ENCODE data around the gene SUSD6.
"Not testable (repeated sequence)": the region's sequence is repeated elsewhere in the genome, so short reads cannot be mapped to it uniquely, and the experiment has no call there.

Gene SUSD6

DNA sequence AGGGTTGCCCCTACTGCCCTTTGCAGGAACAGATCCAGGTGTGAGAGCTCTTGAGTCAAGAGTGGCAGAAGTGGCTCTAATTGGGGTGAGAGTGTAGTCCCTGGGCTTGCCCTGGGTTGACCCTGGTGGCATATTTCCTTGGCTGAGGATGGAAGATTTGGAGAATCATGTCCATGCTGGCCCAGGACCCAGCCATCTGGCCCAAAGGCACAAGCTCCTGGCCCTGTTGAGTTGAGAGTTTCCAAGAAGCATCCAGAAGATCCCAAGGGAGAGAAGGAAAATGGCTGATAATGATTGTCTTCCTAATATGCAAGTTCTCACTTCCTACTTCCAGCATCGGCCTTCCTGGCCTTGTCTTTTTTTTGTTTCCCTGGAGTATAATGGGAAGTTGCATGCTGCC is 100.1 kb downstream of the SUSD6 start:
- DNase-seq (ENCODE audit: low read depth in 4 of 4, low spot score in 1 of 4), result no peak

DNA sequence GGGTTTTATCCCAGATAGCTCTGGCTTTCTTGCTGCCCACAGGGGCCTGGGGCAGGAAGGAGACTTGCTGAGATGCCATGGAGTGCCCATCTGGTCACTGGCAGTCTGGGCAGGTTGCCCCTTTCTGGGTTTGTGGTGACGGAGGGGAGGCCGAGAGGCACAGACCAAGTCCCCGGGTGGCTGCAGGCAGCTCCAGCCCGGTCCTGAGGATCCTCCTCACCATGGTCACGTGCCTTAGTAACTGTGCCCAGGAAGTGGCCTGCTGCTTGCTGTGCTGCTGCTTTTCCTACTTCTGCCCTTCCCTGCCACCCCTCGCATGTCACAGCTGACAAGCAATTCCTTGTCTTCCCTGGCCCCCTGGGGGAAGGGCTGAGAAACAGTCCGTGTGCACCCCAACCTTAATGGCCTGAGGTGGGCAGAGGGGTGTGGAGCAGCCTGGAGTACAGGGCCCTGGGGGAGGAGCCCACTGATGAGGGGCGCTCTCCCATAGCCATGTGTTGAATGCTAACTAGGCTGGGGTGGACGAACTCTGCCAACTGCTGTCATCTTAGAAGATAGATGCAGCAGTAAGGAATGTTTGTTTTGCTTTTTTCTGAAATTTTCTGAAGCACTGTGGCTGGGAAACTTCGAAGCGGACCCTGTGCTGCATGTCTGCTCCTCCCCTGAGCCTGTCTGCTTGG is 100.6 kb downstream of the SUSD6 start:
- DNase-seq (ENCODE audit: low read depth in 4 of 4, low spot score in 1 of 4), result no peak

DNA sequence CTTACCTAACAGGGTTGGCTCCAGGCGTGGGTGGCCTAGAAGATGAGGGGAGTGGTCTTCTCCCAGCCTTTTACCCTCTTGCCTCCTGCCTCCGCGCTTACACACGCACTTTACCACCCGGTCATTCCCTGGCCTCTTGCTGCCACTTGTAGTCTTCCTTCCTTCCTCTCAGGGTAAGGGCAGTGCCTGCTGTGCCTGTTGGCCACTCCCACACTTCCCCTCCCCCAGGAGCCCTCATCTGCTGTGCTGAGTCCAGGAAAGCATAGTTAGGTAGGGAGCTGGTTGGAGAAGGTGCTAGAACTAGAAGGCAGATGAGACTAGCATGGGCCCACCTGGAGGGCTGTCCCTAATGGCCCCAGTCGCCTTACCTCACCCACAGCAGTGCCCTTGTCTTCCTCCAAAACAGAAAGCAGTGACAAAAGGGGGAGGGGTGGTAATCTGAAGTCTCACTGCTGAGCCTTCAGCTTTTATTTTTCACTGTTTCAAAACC is 101.2 kb downstream of the SUSD6 start:
- DNase-seq (ENCODE audit: low read depth in 4 of 4, low spot score in 1 of 4), result no peak

DNA sequence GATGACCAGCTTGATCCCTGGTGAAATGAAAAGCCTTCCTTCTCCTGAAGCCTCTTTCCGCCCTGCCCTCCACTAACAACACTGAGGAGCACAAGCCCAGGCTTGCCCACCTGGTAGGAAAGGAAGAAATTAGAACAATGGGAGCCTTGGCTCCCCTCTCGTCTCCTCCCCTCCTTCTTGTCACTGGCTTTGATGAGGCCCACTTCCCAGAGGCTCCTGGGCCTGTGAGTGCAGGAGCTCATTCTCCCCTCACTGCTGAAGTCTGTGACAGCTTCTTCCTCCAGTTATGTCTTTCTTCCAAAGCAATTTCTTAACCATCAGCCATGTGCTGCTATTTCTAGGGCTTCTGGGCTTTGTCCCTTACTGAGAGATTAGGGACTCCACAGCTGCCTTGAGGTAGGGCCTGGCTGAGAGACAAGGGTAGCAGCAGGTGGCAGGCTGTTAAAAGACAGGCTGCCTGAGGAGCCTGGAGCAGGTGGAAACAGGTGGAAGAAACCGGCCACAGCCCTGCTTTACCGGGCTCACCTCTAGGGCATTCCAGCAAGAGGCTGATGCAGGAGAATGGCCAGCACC is 101.9 kb downstream of the SUSD6 start:
- no peak for DNase-seq (ENCODE audit: low read depth in 4 of 4, low spot score in 1 of 4)

DNA sequence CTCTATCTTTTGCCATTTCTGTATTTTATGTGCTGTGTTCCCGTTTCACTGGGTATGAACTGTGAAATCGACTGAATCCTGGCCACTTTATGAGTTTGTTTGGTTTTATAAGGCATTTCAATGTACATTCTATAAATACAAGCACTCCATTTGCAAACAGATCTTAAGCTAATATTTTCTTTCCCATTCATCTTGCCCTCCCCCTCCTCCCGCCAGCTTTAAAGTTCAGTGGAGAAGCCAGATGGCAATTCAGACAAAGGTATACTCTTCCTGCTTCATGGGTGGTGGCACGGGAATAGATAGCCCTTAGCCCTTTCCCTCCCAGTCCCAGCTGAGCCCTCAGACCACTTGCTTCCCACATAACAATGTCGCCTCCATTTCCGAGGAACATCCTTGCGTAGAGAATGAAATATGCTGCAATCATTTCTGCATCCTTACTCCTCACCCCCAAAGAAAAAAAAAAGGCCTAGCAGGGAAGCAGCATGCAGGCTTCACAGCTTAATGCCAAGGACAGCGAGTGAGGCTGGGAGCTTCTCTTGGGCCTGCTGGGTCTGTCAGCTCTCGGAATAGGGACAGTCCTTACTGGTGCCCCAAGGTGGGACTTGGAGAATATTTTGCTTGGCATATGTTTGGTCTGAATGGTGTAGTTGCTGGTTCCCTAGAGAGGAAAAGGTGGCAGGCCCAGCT is 102.7 kb downstream of the SUSD6 start:
- DNase-seq (ENCODE audit: low read depth in 4 of 4, low spot score in 1 of 4), result no peak

DNA sequence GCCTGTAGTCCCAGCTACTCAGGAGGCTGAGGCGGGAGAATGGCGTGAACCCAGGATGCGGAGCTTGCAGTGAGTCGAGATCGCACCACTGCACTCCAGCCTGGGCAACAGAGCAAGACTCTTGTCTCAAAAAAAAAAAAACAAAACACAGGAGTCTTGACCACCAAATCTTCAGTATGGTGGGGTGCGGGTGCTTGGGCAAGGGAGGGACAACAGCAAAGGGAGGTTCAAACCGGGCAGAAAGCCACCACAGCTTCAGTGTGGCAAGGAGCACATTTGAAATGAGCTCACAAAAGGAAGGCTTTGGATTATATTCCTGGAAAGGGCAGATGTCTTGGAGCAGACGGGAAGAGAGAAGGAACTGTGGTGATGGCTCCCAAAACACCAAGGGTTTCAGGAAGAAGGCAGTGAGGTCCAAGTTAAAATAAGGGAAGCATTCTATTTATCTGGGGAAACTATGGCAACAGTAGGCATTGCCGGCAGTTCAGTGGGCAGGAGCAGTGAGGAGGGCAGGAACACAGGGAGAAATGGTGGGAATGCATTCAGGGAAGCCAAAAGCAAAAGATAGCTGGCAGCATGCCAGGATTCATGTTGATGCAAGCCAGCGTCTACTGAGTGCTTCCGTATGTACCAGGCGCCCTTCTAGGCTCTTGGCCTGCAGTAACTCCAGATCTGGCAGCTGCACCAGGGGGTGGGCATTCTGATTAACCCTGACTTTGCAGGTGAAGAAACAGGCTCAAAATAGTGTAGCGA is 104.5 kb downstream of the SUSD6 start:
- DNase-seq (ENCODE audit: low read depth in 4 of 4, low spot score in 1 of 4), result no peak

DNA sequence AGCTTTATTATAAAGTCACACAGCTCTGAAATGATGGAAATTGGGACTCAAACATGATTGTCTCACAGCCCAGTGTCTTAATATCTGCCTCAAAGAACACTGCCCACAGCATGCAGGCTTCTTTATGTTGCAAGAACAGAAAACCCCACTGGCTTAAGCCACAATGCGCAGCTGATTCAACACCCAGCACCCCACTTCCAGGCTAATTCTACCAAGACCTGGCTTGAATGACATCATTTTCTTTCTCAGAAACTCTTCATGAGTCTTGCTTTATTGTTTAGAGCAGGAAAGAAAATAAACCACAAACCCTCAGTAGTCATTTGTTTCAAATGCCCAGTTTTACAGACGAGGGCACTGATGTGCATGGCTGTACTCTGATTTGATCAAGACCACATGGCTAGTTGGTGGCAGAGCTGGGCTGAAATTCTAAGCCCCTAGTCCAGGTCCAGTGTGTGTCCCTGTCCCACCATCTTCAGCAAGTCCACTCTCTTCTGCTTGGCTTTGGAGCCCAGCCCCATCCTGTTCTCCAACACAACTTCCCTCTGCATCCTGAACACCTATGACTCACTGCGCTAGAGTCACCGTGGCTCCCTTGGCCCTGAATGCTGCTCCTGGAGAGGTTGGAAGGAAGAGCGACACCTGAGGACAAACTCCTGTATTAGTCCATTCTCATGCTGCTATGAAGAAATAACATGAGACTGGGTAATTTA is 105.2 kb downstream of the SUSD6 start:
- DNase-seq (ENCODE audit: low read depth in 4 of 4, low spot score in 1 of 4), result no peak

DNA sequence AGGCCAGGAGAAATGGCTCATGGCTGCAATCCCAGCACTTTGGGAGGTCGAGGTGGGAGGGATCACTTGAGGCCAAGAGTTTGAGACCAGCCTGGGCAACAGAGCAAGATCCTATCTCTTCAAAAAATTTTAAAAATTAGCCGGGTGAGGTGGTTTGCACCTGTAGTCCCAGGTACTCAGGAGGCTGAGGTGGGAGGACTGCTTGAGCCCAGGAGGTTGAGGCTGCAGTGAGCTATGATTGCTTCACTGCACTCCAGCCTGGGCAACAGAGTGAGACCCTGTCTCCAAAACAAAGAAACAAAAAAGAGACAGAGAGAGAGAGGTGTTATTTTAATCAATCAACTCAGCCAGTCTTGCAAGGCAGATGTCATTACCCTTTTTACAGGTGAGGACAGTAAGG is 107.2 kb downstream of the SUSD6 start:
- not testable (repeated sequence) for DNase-seq (ENCODE audit: low read depth in 4 of 4, low spot score in 1 of 4)

DNA sequence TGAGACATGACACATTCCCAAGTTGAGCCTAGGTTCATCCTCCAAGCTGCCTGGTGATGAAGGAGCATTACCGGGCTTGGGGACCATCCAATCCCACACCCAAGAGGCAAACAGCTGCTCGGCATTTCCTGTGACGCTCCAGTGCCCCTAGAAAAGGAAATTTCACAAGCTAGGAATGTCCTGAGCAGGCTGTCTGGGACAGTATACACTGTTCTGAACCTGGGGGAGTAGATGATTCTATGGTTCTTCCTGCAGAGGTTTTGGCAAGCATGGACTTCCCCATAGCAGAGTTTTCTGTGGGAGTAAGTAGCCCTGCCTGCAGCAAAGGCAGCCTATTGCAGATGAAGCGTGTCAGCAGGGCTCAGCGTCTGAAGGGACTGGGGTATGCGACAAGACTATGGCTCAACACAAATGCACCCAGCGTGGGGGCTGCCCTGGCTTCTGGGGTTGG is 108.1 kb downstream of the SUSD6 start:
- DNase-seq (ENCODE audit: low read depth in 4 of 4, low spot score in 1 of 4), result no peak

DNA sequence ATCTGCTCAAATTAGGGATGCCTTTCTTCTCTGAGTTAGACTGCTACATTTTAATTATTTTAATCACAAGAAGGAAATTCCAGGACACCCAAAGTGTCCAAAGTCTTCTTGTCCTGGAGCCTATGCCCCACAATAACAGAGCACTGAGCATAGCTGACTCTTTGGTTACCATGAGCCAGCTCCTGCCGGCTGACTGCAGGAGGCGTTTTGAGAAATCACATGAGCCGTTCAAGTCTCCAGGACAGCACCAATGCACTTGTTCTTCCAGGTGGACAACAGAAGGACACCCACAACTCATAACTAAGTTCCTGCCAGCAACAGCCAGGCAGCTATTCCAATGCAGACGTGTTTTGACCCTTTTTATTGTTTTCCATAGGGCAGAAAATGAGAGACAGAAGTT is 109.5 kb downstream of the SUSD6 start:
- DNase-seq (ENCODE audit: low read depth in 4 of 4, low spot score in 1 of 4), result no peak

DNA sequence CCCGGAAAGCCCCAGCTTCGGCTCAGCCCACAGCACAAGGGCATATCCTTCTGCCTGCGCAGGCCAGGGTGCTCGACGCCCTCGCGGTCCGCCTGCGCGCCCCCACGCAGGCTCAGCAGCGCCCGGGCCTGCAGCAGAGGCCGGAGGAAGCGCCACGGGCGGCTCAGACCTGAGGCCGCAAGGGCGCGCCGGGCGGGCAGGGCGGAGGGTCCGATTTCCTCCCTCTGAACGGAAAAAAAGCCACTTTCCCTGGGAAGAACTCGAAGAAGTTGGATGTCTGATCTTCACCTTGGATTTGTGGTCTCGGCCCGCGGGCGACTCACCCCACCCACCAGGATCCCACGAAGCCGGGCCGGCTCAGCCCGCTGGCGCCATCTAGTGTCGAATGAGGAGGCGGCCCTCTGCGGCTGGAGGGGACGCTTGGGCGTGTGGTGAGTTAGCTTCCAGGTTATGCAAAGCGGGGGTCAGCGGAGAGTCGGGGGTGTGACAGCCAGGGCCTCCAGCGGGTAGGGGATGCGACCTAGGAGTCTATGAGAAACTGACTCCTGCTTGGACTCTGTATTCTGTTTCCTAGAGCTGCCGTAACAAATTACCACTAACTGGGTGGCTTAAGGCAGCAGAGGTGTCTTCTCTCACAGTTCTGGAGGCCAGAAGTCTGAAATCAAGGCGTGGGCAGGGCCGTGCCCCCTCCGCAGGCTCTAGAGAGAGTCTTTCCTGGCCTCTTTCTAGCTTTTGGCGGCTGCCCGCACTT is 115.5 kb downstream of the SUSD6 start:
- peak; percentile 74 to 84 (median 78) for DNase-seq (ENCODE audit: low read depth in 4 of 4, low spot score in 1 of 4)

DNA sequence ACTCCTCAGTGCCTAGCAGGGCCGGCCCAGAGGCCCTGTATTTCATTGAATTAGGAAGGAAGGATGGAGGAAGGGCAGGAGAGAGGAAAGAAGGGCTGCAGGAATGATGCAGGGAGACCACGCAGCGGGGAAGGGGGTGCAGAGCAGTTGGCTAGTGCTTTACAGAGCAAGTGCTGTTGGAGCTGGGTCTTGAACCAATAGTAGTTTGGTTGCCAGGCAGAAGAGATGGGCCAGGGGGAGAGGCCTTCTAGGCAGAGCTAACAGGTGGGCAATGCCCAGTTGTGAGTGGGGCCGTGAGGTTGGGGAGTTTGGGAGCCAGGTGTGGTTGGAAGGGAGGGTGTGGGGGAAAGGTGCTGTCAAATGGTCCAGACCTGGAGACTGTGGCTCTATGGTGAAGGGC is 116.5 kb downstream of the SUSD6 start:
- no peak for DNase-seq (ENCODE audit: low read depth in 4 of 4, low spot score in 1 of 4)

DNA sequence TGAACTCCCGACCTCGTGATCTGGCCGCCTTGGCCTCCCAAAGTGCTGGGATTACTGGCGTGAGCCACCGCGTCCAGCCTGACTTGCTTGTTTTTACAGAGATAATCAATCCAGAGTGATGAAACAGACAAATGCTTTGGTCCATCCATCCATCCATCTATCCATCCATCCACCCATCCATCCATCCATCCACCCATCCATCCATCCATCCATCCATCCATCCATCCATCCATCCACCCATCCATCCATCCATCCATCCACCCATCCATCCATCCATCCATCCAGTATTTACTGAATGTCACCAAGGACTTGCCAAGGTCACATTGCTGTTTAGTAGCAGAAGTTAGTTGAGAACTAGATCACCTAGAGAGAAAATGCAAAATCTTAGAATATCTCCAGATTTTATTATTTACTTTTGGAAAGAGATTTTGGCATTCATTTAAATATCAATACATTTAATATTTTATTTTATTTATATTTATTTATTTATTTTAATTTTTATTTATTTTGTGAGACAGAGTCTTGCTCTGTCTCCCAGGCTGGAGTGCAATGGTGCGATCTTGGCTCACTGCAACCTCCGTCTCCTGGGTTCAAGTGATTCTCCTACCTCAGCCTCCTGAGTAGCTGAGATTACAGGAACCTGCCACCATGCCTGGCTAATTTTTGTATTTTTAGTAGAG is 120.7 kb downstream of the SUSD6 start:
- not testable (repeated sequence) for DNase-seq (ENCODE audit: low read depth in 4 of 4, low spot score in 1 of 4)

DNA sequence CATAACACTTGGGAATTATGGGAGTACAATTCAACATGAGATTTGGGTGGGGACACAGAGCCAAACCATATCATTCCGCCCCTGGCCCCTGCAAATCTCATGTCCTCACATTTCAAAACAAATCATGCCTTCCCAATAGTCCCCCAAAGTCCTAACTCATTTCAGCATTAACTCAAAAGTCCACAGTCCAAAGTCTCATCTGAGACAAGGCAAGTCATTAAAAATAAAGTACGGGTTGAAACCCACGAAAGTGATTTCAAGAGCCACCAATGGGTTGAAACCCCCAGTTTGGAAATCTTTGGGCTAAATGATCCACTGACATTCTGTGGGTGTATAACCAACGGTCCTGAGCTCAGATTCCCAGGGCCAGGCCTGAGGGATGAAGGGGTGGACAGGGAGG is 125.0 kb downstream of the SUSD6 start:
- DNase-seq (ENCODE audit: low read depth in 4 of 4, low spot score in 1 of 4), result not testable (repeated sequence)

DNA sequence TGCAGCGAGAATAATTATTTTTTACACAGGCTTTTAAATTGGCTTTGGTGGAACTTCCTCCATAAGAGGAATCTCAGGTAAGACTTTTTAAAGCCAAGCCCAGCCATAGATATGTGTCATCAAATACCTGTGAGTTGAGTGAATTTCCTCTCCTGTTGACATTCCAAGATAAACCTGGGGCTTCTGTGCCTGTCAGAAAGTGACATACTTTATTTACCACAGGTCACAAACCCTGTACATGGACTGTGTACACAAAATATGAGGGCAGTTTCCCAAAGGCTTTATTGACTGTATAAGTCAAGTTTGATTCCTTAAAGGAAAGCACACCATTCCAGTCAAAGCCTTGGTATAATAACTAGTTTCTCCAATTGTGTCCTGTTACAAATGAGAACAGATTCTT is 129.7 kb downstream of the SUSD6 start:
- no peak for DNase-seq (ENCODE audit: low read depth in 4 of 4, low spot score in 1 of 4)

DNA sequence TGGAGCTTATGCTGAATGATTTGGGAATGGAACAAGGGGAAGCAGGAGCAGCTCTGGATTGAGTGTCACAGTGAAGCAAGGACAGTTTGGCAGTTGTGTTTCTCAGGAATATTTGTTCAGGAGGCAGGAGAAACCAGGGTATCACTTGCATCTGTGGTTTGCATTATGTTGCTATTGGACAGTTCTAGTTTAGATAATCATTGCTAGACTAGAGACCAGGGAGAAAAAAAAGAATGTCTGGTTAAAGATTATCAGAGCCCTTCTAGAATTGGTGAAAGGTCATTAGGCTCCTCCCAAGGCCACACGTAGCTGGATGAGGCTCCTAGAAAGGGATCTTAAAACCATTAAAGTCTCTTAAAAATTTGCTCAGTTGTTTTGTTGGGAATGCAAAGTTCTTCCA is 138.6 kb downstream of the SUSD6 start:
- no peak for DNase-seq (ENCODE audit: low read depth in 4 of 4, low spot score in 1 of 4)

DNA sequence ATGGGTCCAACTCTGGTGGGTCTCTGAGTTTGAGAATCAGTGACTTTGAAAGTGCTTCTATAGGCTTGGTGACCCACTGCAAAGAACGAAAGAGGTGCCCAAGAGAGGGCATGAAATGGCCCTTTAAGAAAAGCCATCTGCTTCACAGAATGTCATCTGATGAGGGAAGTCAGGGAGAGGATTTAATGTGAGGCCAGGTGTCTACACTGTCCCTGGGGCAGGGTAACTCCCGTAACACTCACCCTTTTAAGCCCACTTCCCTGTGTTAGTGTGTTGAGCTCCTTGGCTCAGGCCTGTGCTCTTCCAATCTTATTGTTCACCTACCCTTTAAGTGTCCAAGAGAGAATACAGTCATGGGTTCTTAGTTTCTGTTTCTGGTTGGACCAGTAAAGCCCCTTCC is 139.1 kb downstream of the SUSD6 start:
- DNase-seq (ENCODE audit: low read depth in 4 of 4, low spot score in 1 of 4), result no peak

DNA sequence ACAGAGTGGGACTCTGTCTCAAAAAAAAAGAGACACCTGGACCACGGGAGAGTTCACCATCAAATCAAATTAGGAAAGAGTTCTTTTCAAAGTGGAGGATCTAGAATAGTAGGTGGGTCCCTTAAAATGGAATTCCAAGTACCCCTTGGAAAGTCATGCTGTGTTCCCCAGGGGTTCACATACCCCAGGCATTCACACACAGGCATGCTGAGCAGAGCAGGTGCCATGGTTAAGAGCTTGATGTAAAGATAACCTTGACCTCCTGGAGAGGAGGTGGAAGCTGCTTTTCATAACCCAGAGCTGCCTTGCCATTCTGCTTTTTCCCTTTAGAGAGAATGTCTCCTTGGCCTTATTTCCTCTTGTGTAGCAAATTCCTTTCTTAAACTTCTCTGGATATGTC is 141.4 kb downstream of the SUSD6 start:
- DNase-seq (ENCODE audit: low read depth in 4 of 4, low spot score in 1 of 4), result no peak

DNA sequence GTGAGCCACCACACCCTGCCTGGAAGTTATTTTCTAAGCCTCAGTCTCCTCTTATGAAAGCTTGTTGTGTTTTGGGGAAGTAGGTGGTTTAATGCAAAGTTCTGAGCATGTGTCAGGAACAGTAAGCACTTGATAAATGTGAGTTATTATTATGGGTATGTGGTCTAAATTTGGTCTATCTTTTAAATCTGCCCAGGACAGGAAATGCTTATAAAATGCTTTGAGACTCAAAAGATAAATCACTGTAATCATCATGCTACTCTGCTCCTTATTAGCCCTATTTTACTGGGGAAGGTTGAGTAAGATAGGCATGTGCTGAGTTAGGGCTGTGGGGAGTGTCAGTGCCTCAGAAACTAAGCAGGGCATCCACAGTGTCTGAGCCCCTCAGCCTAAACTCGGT is 142.5 kb downstream of the SUSD6 start:
- DNase-seq (ENCODE audit: low read depth in 4 of 4, low spot score in 1 of 4), result no peak

DNA sequence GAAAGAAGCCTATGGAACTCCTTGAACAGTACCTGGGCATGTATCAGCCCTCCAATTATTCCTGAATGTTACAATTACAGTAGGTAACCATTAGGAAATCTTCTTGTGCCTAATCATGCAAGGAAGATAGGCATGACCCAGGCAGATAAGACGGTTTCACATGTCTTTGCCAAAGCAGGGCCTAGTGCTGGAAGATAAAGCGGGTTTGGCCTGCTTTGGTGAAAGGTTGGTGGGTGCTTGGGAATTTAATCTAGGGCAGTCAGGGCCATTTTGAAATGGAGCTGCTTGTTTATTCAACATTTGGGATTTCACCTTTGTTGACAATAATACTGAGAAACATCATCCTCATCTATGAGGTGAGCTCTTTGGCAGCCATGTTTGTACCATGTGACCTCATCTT is 143.1 kb downstream of the SUSD6 start:
- no peak for DNase-seq (ENCODE audit: low read depth in 4 of 4, low spot score in 1 of 4)

All from stimulated activated CD4-positive, alpha-beta T cell treated with anti-CD3 and anti-CD28 coated beads, Interleukin-1b, Interleukin-23, amount 100 ng/mL, for 24 hours (primary cell).